Measurements from ENCODE around the gene GRID1.

The GRID1 gene

GRCh38 chr10:85926136-85926535 is 440.5 kb downstream of the GRID1 start:
- Mint-ChIP-seq H3K9me3 (ENCODE audit: low read depth) (no peaks in the 10 kb centered on the region), H3K4me3 (no peak overlapping the region), H3K4me1 (ENCODE audit: low read depth) (no peaks in the 10 kb centered on the region), H3K27me3 (no peaks in the 10 kb centered on the region), H3K36me3 (no peaks in the 10 kb centered on the region), H3K27ac (no peak overlapping the region)

GRCh38 chr10:85925201-85925750 is 441.3 kb downstream of the GRID1 start:
- Mint-ChIP-seq H3K27me3 (no peaks in the 10 kb centered on the region), H3K4me1 (ENCODE audit: low read depth) (no peaks in the 10 kb centered on the region), H3K27ac (no peak overlapping the region), H3K9me3 (ENCODE audit: low read depth) (no peaks in the 10 kb centered on the region), H3K4me3 (no peak overlapping the region), H3K36me3 (no peaks in the 10 kb centered on the region)

GRCh38 chr10:85924382-85925102 is 442.1 kb downstream of the GRID1 start:
- H3K4me1 Mint-ChIP-seq (ENCODE audit: low read depth), result no peaks in the 10 kb centered on the region
- no peak overlapping the region for H3K4me3 Mint-ChIP-seq
- no peaks in the 10 kb centered on the region for H3K9me3 Mint-ChIP-seq (ENCODE audit: low read depth)
- H3K27me3 Mint-ChIP-seq, result no peaks in the 10 kb centered on the region
- no peaks in the 10 kb centered on the region for H3K36me3 Mint-ChIP-seq
- no peak overlapping the region for H3K27ac Mint-ChIP-seq

GRCh38 chr10:85922356-85923129 is 444.1 kb downstream of the GRID1 start:
- no peaks in the 10 kb centered on the region for H3K4me1 Mint-ChIP-seq (ENCODE audit: low read depth)
- no peaks in the 10 kb centered on the region for H3K36me3 Mint-ChIP-seq
- no peak overlapping the region for H3K4me3 Mint-ChIP-seq
- H3K27me3 Mint-ChIP-seq, result peaks cover 2% of the 10 kb centered on the region
- no peaks in the 10 kb centered on the region for H3K9me3 Mint-ChIP-seq (ENCODE audit: low read depth)
- H3K27ac Mint-ChIP-seq, result no peak overlapping the region

GRCh38 chr10:85921789-85922188 is 444.8 kb downstream of the GRID1 start:
- no peaks in the 10 kb centered on the region for H3K4me1 Mint-ChIP-seq (ENCODE audit: low read depth)
- H3K27me3 Mint-ChIP-seq, result peaks cover 2% of the 10 kb centered on the region
- H3K36me3 Mint-ChIP-seq, result no peaks in the 10 kb centered on the region
- H3K27ac Mint-ChIP-seq, result no peak overlapping the region
- H3K9me3 Mint-ChIP-seq (ENCODE audit: low read depth), result no peaks in the 10 kb centered on the region
- no peak overlapping the region for H3K4me3 Mint-ChIP-seq

- Mint-ChIP-seq H3K4me1 (ENCODE audit: low read depth) (no peaks in the 10 kb centered on the region), H3K27me3 (peaks cover 2% of the 10 kb centered on the region)
These were observed 446.3 kb downstream of the GRID1 start for GRCh38 chr10:85920311-85920710.

GRCh38 chr10:85919491-85920021 is 447.0 kb downstream of the GRID1 start:
- Mint-ChIP-seq H3K4me1 (ENCODE audit: low read depth) (no peaks in the 10 kb centered on the region), H3K4me3 (no peak overlapping the region), H3K27me3 (peaks cover 2% of the 10 kb centered on the region), H3K9me3 (ENCODE audit: low read depth) (no peaks in the 10 kb centered on the region), H3K36me3 (no peaks in the 10 kb centered on the region), H3K27ac (no peak overlapping the region)

More at GRCh38 chr10:85920311-85920710, 446.3 kb downstream of the GRID1 start:
- H3K27ac Mint-ChIP-seq, result no peak overlapping the region
- H3K9me3 Mint-ChIP-seq (ENCODE audit: low read depth), result no peaks in the 10 kb centered on the region
- no peaks in the 10 kb centered on the region for H3K36me3 Mint-ChIP-seq
- no peak overlapping the region for H3K4me3 Mint-ChIP-seq

GRCh38 chr10:85918371-85918770 is 448.2 kb downstream of the GRID1 start:
- Mint-ChIP-seq H3K27me3 (peaks cover 2% of the 10 kb centered on the region), H3K27ac (no peak overlapping the region), H3K36me3 (no peaks in the 10 kb centered on the region), H3K4me3 (no peak overlapping the region), H3K9me3 (ENCODE audit: low read depth) (no peaks in the 10 kb centered on the region), H3K4me1 (ENCODE audit: low read depth) (no peaks in the 10 kb centered on the region)

- no peak overlapping the region for H3K27ac Mint-ChIP-seq
- no peaks in the 10 kb centered on the region for H3K4me1 Mint-ChIP-seq (ENCODE audit: low read depth)
- no peaks in the 10 kb centered on the region for H3K36me3 Mint-ChIP-seq
- no peak overlapping the region for H3K4me3 Mint-ChIP-seq
- H3K9me3 Mint-ChIP-seq (ENCODE audit: low read depth), result no peaks in the 10 kb centered on the region
- peaks cover 2% of the 10 kb centered on the region for H3K27me3 Mint-ChIP-seq
These were observed 449.0 kb downstream of the GRID1 start for GRCh38 chr10:85917601-85918000.

GRCh38 chr10:85916994-85917573 is 449.5 kb downstream of the GRID1 start:
- Mint-ChIP-seq H3K9me3 (ENCODE audit: low read depth) (no peaks in the 10 kb centered on the region), H3K4me3 (no peak overlapping the region), H3K27ac (no peak overlapping the region), H3K4me1 (ENCODE audit: low read depth) (no peaks in the 10 kb centered on the region), H3K27me3 (peaks cover 2% of the 10 kb centered on the region), H3K36me3 (no peaks in the 10 kb centered on the region)

GRCh38 chr10:85916286-85916685 is 450.3 kb downstream of the GRID1 start:
- peaks cover 2% of the 10 kb centered on the region for H3K27me3 Mint-ChIP-seq
- no peaks in the 10 kb centered on the region for H3K4me1 Mint-ChIP-seq (ENCODE audit: low read depth)
- H3K4me3 Mint-ChIP-seq, result no peak overlapping the region
- H3K36me3 Mint-ChIP-seq, result no peaks in the 10 kb centered on the region
- no peaks in the 10 kb centered on the region for H3K9me3 Mint-ChIP-seq (ENCODE audit: low read depth)
- no peak overlapping the region for H3K27ac Mint-ChIP-seq

GRCh38 chr10:85915245-85915846 is 451.2 kb downstream of the GRID1 start:
- no peak overlapping the region for H3K4me3 Mint-ChIP-seq
- H3K27ac Mint-ChIP-seq, result no peak overlapping the region
- H3K36me3 Mint-ChIP-seq, result no peaks in the 10 kb centered on the region
- no peaks in the 10 kb centered on the region for H3K4me1 Mint-ChIP-seq (ENCODE audit: low read depth)
- no peaks in the 10 kb centered on the region for H3K9me3 Mint-ChIP-seq (ENCODE audit: low read depth)
- H3K27me3 Mint-ChIP-seq, result peaks cover 3% of the 10 kb centered on the region

GRCh38 chr10:85914720-85915119 is 451.9 kb downstream of the GRID1 start:
- Mint-ChIP-seq H3K27me3 (peaks cover 3% of the 10 kb centered on the region), H3K4me1 (ENCODE audit: low read depth) (no peaks in the 10 kb centered on the region), H3K4me3 (no peak overlapping the region), H3K27ac (no peak overlapping the region), H3K36me3 (no peaks in the 10 kb centered on the region), H3K9me3 (ENCODE audit: low read depth) (no peaks in the 10 kb centered on the region)

GRCh38 chr10:85908462-85908861 is 458.1 kb downstream of the GRID1 start:
- H3K27ac Mint-ChIP-seq, result no peak overlapping the region
- H3K9me3 Mint-ChIP-seq (ENCODE audit: low read depth), result no peaks in the 10 kb centered on the region
- H3K4me3 Mint-ChIP-seq, result no peak overlapping the region
- no peaks in the 10 kb centered on the region for H3K36me3 Mint-ChIP-seq
- peaks cover 1% of the 10 kb centered on the region for H3K27me3 Mint-ChIP-seq
- H3K4me1 Mint-ChIP-seq (ENCODE audit: low read depth), result no peaks in the 10 kb centered on the region

Data from activated naive CD8-positive, alpha-beta T cell (primary cell).